ENCODE results near the gene KLRF1.

The KLRF1 gene

GRCh38 chr12:9809866-9810265, 17.4 kb upstream of the KLRF1 start:
- no peak for DNase-seq

- no peak for DNase-seq
These were observed 16.6 kb upstream of the KLRF1 start for GRCh38 chr12:9810671-9811070.

GRCh38 chr12:9811621-9812020, 15.7 kb upstream of the KLRF1 start:
- no peak for DNase-seq

- DNase-seq, result no peak
These were observed 13.2 kb upstream of the KLRF1 start for GRCh38 chr12:9813821-9814798.

GRCh38 chr12:9820281-9820930, 6.9 kb upstream of the KLRF1 start:
- no peak for DNase-seq

- no peak for DNase-seq
These were observed 2.2 kb downstream of the KLRF1 start for GRCh38 chr12:9829483-9829882.

- DNase-seq, result no peak
These were observed 2.7 kb downstream of the KLRF1 start for GRCh38 chr12:9829982-9830381.

- no peak for DNase-seq
These were observed 4.4 kb downstream of the KLRF1 start for GRCh38 chr12:9831720-9832119.

GRCh38 chr12:9843407-9843806, 16.1 kb downstream of the KLRF1 start:
- no peak for DNase-seq

- no peak for DNase-seq
These were observed 21.6 kb downstream of the KLRF1 start for GRCh38 chr12:9848899-9849298.

GRCh38 chr12:9851050-9851449, 23.8 kb downstream of the KLRF1 start:
- DNase-seq, result no peak

GRCh38 chr12:9851927-9852326, 24.6 kb downstream of the KLRF1 start:
- DNase-seq, result no peak

- DNase-seq, result no peak
These were observed 28.9 kb downstream of the KLRF1 start for GRCh38 chr12:9856151-9856550.

GRCh38 chr12:9856894-9857293, 29.6 kb downstream of the KLRF1 start:
- no peak for DNase-seq

GRCh38 chr12:9858135-9858534, 30.9 kb downstream of the KLRF1 start:
- no peak for DNase-seq

- DNase-seq, result no peak
These were observed 37.8 kb downstream of the KLRF1 start for GRCh38 chr12:9864913-9865675.

- no peak for DNase-seq
These were observed 39.6 kb downstream of the KLRF1 start for GRCh38 chr12:9866860-9867269.

- DNase-seq, result no peak
These were observed 40.2 kb downstream of the KLRF1 start for GRCh38 chr12:9867531-9867930.

- no peak for DNase-seq
These were observed 41.1 kb downstream of the KLRF1 start for GRCh38 chr12:9868311-9868801.

- no peak for DNase-seq
These were observed 41.6 kb downstream of the KLRF1 start for GRCh38 chr12:9868951-9869306.

GRCh38 chr12:9869307-9870161, 42.3 kb downstream of the KLRF1 start, which contains the start of gene CLEC2B:
Gene CLEC2B, minus strand, starts transcription at chr12:9869354.
- DNase-seq, result no peak

- DNase-seq, result no peak
These were observed 43.1 kb downstream of the KLRF1 start for GRCh38 chr12:9870286-9870866.
